Measurements from ENCODE around the gene DHRS12.

Gene DHRS12, protein sequence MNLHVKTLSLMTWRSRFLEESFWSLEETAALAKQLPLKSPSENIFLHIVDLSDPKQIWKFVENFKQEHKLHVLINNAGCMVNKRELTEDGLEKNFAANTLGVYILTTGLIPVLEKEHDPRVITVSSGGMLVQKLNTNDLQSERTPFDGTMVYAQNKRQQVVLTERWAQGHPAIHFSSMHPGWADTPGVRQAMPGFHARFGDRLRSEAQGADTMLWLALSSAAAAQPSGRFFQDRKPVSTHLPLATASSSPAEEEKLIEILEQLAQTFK

GRCh38 chr13:51803422-51804294 is at the start of gene DHRS12:
DHRS12 (minus strand) TSS chr13:51804163; CDS start chr13:51799659, 4,504 bp downstream.
- DNase-seq (ENCODE audit: low read depth in 2 of 2), result peak; percentile 71 to 74

GRCh38 chr13:51849145-51850101 is 45.5 kb upstream of the DHRS12 start:
- DNase-seq (ENCODE audit: low read depth in 2 of 2), result no peak

DNA sequence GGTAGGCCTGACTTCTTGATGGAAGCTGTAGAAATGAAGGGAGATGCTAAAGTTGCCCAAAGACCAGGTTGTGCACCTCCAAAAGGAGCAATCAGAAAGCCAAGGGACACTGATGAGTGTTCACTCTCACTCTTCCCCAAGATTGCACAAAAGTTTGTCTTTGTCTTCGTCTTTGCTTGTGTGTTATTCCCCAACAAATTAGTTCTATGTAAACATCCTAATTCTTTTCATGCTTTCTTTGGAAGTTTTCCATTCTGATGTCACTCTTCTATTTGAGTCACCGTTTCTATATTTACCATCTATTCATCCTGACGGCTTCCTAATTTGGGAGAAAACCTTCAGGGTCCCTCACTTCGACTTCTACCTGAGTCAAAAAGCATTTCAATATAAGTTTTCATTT is 44.7 kb upstream of the DHRS12 start:
- no peak for DNase-seq (ENCODE audit: low read depth in 2 of 2)

DNA sequence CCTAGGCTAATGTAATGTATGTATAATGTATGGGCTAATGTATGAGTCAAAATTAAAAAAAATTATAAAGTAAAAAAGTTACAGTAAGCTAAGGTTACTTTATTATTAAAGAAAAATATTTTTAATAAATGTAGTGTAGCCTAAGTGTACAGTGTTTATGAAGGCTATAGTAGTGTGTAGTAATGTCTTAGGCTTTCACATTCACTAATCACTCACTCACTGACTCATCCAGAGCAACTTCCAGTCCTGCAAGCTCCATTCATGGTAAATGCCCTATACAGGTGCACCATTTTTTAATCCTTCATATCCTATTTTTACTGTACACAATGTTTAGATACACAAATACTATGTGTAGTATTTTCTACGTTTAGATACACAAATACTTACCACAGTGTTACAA is 42.8 kb upstream of the DHRS12 start:
- DNase-seq (ENCODE audit: low read depth in 2 of 2), result no peak

GRCh38 chr13:51845574-51846318 is 41.8 kb upstream of the DHRS12 start:
- no peak for DNase-seq (ENCODE audit: low read depth in 2 of 2)

- DNase-seq (ENCODE audit: low read depth in 2 of 2), result no peak
Measured at GRCh38 chr13:51844862-51845573, 41.1 kb upstream of the DHRS12 start, which contains the start of gene TMEM272. TMEM272 (minus strand) TSS chr13:51845177; CDS start chr13:51838530, 6,647 bp downstream.

GRCh38 chr13:51843529-51843928 is 39.6 kb upstream of the DHRS12 start:
- DNase-seq (ENCODE audit: low read depth in 2 of 2), result no peak

DNA sequence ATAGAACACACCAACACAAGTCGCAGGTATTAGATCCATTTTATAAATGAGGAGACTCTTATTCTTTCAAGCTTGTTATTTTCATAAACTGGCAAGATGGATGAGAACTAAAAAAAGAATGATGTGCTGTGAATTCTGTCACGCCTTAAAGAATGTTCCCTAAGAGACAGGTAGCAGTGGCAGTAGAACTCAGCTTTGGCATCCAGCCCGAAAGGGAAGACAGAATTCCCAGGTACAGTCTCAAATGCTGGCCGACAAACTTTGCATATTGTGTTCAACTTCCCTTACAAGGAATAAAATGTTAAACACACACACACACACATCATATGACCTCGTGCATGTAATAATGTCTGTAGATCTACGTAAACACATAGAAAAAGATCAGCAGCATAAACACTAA is 37.8 kb upstream of the DHRS12 start:
- no peak for DNase-seq (ENCODE audit: low read depth in 2 of 2)

DNA sequence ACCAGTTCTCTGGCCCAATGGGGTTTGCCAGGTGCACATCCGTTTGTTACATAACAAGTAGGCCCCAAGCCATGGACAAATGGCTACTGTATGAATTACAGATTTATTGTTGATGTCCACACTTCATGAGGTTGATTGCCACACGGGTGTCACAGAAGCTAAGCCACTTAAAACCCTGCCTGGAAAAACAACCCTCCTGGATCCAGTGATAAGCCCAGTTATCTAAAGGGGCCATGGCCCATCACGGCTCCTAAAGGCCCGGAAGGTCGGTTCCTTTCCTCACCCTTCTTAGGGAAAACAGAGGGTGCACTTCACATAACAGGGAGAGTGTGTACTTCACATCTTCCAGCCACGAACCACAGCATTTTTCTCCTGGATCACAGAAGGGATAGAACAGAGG is 37.0 kb upstream of the DHRS12 start:
- no peak for DNase-seq (ENCODE audit: low read depth in 2 of 2)

DNA sequence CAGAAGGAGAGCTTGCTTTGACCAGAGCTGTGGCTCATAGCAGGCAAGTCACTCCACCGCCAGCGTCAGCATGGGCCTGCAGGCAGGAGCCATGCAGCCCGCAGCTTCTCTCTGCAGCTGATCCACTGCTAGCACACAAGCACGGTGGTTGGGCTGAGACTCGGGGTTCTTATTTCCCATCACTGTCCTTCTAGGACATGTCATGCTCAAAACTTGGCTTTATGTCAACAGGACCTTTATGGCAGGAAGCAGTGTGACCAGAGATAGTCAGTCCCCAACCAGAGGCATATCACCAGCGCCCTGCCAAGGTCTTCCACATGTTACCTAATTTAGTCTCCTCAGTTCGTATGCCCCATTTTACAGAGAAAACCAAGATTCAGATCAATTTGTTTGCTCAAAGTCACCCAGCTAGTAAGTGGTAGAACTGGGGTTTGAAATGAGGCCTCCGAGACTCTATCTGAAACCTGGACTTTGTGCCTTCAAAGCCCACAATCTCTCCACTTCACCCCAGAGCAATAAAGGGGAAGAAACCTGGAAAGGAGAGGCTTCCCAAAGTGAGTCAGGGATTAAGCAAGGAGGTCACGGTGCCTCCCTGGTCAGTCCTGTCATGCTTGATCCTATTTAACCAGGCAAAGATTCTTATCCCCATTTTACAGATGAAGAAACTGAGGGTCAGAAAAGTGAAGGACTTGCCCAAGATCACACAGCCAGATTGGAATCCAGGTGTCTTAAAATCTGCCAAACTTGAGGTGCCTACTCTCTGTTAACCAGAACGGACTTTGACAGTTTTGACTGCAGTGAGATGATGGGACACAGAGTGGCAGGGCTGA is 36.0 kb upstream of the DHRS12 start:
- no peak for DNase-seq (ENCODE audit: low read depth in 2 of 2)

DNA sequence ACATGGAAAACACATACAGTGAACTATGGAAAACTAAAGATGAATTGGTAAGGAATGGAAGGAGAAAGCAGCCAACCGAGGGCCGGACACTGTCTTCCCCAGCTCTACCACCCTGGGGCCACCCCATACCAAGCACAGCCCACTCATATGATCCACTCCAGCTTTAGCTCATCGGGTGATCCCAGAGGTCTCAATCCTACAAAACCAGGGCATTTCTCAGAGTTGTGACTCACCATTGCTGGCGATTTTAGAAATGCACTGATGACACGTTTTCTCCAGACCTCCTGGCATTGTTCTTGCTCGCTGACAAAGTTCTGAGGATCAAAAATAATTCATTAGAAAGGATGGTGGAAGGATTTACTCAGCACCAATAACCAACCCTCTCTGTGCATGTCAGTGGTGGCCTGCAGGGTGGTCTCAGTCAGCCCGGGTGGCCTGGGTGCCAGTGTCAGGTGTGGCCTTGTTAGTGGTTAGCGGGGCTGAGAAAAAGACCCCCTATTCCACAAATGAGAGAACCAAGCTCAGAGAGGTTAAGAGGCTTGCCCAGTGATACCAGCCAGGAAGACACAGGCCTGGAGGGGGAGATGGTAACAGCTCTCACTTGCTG is 34.4 kb upstream of the DHRS12 start:
- DNase-seq (ENCODE audit: low read depth in 2 of 2), result no peak

DNA sequence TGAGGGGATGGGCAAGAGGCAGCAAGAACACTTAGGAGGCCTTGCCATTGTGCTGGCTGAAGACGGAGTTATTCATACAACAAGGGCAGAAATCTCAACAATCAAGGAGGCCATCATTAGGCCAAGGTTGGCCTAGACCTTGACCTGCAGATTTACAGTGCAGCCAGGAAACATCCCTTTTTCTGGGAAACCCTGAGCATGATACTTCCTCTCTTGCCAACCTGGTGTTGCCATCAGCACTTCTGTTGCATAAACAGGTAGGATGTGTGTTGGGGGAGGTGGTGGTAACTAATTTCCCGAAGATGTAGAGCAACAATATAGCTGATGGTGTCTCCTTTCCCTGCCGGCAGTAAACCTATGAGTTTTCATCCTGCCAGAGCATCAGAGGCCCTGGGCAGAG is 33.1 kb upstream of the DHRS12 start:
- no peak for DNase-seq (ENCODE audit: low read depth in 2 of 2)

DNA sequence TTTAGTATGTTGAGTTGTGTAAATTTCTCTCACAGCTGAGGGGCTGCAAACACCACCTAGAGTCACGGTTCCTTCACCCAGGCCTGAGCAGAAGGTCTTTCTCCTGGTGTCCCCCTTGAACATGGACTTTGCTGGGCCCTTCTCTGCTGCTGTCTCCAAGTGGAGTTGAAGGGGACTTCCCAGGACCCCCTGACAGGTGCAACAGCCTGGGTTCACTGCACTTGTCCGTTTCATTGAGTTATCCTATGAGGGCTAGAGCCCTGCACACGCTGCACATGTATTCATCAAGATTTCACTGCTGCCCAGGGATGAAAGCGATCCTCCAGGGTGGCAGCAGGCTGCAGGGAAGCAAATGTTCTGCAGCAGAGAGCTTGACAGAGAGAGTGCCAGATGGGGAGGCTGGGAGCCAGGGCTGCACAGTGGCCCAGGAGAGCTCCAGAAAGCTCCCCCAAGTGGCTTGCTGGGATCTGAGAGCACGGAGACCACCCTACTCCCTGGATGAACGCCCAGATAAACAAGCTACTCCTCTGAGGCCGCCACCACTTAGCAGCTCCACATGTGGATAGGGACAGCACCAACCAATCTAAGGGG is 30.7 kb upstream of the DHRS12 start:
- DNase-seq (ENCODE audit: low read depth in 2 of 2), result no peak

DNA sequence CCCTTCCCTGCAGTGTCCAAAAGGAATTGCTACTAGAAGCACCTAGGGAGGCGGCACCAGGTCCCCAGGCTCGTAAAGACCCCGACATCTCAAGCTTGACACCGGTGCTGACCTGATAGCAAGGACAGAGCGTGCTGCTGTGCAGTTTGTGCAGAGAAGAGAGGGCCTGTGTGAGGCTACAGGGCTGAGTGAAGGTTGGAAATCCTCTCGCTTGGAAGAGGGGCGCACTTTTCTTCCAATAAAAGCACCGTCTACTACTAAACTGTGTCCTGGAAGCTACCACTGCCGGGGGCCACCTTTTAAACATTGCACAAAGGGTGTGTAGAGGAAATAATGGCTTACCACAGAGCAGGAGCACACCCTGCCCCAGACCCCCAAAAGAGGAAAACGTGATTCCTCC is 30.0 kb upstream of the DHRS12 start:
- DNase-seq (ENCODE audit: low read depth in 2 of 2), result no peak

DNA sequence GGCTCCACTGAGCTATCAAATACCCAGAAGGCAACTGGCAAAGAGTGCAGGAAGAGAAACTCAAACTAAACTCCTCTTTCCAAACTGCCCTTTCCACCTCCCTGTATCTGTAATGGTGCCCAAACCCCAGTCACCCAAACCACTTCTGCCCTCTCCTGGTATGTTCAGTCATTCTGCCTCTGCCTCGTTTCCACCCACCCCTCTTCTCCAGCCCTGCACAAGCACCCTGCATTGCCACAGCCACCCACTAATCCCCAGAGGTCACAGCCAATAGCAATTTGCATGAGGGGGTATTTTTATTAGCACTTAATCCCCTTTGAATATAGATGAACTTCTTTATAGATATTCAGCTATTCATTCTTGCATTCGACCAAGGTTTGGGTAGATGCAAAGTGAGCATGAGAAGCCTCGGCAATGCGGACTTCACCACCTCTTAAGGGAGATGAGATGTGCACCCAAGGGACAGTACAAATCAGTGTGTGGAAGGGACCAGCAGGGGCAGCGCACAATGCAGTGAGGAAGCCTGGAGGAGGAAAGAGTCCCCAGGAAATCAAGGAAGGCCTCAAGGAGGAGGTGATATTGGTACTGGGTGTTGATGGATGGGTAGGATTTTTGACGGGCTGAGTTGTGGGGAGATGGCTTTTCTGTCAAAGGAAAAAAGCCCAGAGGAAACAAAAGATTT is 28.6 kb upstream of the DHRS12 start:
- DNase-seq (ENCODE audit: low read depth in 2 of 2), result no peak

- DNase-seq (ENCODE audit: low read depth in 2 of 2), result no peak
Measured at GRCh38 chr13:51831519-51831918, 27.6 kb upstream of the DHRS12 start.

- no peak for DNase-seq (ENCODE audit: low read depth in 2 of 2)
Measured at GRCh38 chr13:51829568-51829899, 25.6 kb upstream of the DHRS12 start.

Data from stimulated activated CD8-positive, alpha-beta memory T cell treated with anti-CD3 and anti-CD28 coated beads, Interleukin-15, amount 100 ng/mL, for 4 hours (primary cell).